ENCODE results near the gene TOR2A.

DNA sequence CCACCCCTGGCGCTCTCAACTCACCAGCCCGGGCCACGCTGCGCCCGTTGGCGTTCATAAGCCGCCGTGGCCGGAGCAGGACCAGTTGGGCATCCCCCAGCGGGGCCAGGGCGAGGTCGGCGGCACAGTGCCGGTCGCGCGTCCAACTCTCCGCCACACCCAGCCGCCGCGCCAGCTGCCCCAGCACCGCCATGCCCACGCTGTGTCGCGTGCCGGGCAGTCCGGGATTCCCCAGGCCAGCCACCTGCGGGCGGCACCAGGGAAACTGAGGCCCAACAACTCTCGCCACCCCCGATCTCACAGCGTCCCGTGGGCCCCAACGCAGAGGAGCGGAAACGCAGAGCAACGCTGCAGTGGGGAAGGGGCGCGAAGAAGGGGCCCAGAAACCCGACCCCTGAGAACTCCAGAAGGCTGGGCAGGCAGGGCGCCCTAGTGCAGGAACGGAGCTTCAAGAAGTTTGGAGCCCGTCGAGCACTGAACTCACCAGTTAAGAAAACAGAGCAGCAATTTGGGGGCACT, 20.1 kb downstream of the TOR2A start:
- TF ChIP-seq, protein P1, sequence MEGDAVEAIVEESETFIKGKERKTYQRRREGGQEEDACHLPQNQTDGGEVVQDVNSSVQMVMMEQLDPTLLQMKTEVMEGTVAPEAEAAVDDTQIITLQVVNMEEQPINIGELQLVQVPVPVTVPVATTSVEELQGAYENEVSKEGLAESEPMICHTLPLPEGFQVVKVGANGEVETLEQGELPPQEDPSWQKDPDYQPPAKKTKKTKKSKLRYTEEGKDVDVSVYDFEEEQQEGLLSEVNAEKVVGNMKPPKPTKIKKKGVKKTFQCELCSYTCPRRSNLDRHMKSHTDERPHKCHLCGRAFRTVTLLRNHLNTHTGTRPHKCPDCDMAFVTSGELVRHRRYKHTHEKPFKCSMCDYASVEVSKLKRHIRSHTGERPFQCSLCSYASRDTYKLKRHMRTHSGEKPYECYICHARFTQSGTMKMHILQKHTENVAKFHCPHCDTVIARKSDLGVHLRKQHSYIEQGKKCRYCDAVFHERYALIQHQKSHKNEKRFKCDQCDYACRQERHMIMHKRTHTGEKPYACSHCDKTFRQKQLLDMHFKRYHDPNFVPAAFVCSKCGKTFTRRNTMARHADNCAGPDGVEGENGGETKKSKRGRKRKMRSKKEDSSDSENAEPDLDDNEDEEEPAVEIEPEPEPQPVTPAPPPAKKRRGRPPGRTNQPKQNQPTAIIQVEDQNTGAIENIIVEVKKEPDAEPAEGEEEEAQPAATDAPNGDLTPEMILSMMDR (conservative IDR thresholded peaks at IDR 0.05): no peak
- no peak for TF ChIP-seq EZH2 (IDR thresholded peaks at IDR 0.05; ENCODE audit: low read depth)
